ENCODE results near the gene KRT9.

KRT9 gene

DNA sequence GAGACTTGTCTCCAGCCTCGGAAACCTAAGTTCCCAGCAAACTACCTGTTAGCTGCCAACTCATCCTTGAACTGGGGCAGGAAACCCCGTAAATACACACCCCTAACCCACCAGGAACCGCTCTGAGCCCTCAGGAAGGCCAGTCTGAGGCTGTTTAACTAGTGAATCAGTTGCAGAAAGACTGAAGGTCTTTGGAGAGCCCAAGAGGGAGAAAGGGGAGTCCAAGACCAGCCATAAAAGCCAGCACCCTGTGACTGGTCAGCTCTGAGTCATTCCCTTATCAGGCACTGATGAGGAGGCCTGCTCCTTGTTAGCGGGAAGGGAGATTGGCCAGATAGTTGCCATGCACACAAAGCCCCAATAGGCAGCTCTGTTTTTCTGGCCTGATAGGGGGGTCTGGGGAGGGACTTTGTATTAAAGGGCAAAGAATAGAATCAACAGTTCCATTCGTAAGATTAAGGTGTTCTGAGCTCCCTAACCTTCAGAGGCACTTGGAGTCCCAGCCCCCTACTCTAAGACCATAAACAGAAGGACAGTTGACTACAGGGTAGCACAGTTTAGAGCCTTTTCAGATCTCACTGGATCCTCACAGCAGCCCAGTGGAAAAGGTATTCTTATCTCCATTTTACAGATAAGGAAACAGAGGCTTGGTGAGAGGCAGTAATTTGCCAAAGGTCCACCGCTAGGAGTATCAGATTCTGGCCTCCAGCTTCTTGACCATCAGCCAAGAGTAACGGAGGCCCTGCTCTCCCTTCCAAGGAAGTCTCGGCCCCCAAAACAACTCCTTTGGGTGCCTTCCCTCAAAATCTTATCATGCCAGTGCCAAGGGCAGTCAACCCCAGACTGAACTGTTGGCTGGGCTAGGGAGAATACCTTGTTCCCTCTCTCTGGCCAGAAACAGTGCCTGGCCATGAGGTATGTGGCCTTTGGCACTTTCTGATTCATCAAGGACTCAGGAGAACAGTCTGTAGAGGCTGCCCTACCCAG, 41.5 kb downstream of the KRT9 start:
- no peak for DNase-seq (ENCODE audit: low read depth in 2 of 3, low spot score in 1 of 3)

DNA sequence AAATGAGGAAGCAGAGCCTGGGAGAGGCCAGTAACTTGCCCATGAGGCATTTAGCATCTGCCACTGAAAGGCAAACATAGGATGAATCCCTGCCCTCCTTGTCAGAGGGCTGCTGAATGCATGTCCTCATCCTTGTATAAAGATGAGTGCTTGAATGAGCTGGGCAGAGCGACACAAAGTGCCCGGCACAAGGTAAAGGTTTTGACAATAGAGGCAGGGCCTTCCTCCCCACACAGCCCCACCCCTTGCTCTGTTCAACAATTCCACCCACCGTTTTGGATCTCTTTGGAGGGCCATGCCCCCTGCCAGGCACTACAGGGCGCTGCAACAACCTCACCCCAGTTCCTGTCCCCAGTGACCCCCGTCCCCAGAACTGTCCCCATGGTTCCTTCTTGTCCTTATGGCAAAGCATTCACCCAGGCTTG, 42.4 kb downstream of the KRT9 start:
- DNase-seq (ENCODE audit: low read depth in 2 of 3, low spot score in 1 of 3), result no peak

DNA sequence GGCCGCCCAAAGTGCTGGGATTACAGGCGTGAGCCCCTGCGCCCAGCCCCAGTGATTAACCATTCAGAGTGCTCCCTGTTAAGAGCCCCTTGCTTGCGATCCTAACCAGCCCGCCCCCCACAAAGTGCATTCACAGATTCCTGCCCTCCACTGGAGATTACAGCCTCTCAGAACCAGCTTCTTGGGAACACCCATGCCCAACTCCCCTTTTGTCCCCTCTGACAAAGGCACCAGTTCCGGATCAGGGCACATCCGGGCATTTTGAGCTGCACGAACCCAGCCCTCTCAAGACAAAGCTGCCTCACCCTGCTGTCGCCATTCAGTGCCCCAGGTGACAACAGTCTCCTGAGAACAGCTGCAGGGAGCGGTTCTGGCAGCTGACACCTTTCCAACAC, 42.9 kb downstream of the KRT9 start:
- DNase-seq (ENCODE audit: low read depth in 2 of 3, low spot score in 1 of 3), result no peak

DNA sequence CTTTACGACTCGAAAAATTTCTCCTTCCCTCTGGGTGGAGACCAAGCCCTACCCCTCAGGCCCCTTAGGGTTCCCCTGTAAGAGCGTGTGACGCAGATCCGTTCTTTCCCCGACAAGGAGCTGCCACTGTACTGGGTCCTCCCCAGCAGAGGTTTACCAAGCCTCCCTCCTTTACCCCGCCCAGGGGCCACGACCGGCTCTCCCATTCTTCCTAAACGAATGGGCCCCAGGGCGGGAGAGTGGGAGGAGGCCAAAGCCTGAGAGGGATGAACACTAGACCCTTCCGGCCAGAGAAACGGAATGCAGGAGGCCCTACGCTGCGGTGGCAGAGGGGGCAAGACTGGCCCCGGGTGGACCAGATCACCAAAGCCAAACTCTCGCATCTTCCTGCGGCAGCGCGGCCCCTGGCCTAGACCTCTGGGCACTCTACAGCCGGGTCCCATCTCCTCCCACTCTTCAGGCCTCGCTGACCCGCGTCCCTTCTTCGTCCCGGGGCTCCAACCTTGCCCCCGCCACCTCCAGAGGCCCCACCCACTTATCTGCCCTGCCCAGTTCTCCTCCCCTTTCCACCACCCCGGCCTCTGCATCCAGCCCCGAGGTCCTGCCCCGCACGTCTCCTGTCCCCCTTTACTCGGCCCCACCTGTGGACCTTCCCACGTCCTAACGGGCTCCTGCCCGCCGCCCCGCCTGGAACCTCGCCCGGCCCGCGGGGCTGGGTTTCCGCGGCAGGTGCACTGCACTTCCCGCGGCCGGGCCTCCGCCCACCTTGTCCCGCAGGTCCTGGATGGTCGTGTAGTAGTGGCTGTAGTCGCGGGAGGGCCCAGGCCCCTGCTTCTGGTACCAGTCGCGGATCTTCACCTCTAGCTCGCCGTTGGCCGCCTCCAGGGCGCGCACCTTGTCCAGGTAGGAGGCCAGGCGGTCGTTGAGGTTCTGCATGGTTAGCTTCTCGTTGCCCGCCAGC, 44.5 kb downstream of the KRT9 start:
- DNase-seq (ENCODE audit: low read depth in 2 of 3, low spot score in 1 of 3), result no peak

DNA sequence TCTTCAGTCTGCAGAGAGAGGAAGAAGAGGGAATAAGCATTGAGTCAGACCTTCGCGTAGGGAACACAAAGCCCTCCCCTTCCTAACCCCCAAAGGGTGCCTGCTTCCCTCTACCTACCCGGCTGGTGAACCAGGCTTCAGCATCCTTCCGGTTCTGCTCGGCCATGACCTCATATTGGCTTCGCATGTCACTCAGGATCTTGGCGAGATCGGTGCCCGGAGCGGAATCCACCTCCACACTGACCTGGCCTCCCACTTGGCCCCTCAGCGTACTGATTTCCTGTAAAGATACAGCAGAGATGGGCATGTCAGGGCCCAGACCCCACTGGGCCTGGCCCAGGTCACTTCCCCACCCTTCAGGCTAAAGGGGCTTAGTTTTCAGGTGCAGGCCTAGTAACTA, 47.6 kb downstream of the KRT9 start:
- no peak for DNase-seq (ENCODE audit: low read depth in 2 of 3, low spot score in 1 of 3)

DNA sequence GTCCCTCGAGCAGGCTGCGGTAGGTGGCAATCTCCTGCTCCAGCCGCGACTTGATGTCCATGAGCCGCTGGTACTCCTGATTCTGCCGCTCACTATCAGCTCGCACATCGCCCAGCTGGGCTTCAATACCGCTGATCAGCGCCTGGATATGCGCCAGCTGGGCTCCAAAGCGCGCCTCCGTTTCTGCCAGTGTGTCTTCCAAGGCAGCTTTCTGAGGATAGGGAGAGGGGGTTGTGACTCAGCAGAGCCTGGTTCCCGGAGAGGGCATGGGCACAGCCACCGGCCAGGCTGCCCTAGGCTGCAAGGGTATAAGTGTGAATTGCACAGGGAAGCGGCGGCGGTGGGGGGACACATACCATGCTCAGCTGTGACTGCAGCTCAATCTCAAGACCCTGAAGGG, 48.1 kb downstream of the KRT9 start:
- DNase-seq (ENCODE audit: low read depth in 2 of 3, low spot score in 1 of 3), result no peak

DNA sequence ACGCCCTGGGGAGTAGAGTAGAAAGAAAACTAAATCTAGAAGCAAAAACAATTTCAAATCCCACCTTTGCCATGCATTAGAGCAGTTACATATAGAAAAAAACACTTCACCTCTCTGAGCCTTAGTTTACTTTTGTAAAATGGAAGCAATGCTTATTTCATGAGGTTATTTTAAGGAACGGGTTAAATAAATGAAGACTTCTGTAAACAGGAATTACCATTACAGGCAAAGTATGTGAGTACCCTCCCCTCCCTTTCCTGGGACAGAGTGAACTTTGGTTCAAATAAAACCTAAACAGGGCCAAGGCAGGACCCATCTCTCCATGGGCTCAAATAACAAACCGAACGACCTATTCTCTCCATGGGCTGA, 48.6 kb downstream of the KRT9 start:
- DNase-seq (ENCODE audit: low read depth in 2 of 3, low spot score in 1 of 3), result no peak

DNA sequence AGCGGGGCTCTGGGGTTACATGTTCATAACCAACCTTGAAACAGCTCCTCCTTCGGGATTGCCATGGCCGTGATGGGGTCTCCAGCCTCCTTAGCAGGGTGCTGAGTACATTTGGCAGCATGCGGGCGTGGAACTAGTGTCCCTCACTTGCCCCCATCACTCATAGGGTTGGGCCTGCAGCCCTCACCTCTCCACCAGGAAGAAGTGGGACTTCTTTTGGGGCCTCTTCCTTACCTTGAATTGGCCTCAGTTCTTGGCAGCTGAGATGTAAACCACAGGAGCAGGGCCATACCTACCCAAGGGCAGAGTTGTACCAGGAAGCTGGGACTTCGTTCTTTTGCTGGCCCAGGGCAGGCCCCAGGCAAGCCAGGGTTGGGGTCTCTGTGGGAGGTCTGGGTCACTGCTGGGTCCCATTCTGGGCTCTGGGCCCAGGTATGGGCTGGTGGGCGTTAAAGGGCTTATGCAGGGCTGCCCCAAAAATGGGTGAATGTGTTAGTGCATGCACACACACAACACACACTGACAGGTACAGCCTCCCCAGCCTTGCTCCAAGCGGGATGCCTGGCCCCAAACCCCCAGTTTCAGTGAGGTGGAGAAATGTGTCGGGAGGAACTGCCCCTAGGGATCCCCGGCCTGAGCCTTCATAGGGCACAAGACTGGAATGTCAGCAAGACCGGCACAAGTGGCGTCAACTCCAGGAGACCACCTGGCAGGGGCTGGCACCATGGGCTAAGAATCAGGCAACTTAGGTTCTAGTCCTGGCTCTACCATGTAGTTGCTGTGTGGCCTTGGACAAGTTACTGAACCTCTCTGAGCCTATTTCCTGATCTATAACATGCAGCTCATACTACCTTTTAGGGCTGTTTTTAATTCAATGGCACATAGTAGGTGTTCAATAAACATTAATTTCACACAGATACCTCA, 49.3 kb downstream of the KRT9 start:
- DNase-seq (ENCODE audit: low read depth in 2 of 3, low spot score in 1 of 3), result no peak

DNA sequence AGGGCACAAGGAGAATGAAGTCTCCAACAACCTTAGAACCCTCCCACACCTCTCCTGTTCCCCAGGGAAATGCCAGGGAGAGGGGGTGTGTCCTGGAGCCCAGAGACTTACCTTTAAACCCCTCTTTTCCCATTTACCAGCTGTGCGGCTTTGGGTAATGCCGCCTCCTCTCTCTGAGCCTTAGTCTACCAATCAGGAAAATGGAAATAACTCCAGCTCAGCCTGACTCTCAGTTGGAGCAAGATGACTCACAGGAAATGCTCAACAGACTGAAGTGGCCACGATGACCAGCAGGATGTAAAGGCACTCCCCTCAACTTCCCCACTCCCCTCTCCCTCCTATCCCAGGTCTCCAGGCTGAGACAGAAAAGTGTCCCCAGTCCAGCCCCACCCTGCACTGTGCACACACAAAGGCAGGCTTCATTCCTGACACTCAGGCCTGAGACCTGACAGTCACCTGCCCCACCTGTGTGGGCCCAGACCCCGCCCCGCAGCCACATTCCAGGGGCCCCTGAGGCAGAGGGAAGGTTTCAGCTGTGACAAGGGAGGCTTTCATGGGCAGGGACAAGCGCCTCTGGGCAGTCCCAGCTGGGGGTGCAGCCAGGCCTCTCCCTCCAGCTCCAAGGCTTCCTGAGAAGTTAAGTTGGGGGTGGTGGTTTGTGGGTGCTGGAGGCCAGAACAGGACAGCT, 50.1 kb downstream of the KRT9 start:
- DNase-seq (ENCODE audit: low read depth in 2 of 3, low spot score in 1 of 3), result no peak

DNA sequence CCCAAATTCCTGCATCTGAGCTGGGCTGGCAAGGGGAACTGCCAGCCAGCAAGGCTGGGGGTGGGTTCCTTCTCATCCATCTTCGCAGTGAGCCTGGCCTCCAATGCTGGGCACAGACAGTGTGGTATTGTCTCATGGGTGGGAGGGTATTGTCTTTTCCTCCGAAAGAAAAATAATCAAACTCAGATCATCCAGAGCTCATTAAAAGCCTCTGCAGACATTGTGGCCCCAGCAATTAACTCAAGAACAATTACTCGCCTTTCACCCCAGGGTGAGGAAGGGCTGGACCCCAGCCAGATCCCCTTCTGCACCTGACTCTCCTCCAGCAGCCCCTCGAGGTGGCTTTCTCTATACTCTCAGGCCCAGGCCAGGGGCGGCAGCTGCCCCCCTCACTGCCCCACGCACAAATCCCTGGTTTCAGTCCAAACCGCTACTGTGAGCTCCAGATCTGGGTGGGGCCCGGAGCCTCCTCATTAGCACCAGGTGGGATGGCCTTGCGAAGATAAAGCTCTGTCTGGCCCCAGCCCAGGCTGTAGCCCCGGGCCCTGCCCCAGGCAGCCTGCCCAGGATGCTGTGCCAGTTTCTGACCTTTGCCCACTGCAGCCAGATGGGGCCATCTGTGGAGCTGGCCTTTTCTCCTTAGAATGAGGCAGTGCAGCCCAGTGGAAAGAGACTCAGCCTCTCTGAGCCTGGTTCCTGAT, 50.9 kb downstream of the KRT9 start:
- no peak for DNase-seq (ENCODE audit: low read depth in 2 of 3, low spot score in 1 of 3)

DNA sequence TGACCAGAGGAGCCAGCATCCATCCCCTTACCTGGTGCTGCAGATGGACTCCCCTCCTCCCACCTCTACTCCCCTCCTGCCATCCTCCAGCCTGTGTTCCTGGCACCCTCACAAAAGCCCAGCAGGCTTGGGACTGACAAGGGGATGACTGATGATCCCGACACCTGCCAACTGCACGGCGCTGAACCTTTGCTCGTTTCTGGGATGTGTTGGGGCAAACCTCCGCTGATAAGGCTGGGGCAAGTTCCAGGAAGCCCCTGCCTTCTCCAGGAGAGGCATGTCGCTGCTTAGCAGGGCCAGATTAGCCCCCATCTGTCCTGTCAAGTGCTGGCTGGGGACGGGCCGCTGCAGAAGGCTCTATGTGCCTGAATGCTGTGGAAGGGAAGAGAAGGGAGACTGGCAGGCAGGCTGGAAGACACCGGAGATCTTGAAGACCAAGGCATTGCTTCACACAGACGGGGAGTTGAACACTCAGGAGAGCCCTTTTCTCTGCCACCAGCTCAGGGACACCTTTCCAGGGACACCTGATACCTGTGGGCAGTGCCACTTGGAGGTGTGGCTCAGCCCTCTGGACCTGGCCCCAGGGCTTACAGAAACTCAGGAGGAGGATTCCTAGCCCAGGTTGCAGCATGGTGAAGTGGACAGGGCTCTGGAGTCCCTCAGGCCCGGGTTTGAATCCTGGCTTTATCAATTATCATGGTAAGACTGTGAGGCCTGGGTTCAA, 52.2 kb downstream of the KRT9 start:
- no peak for DNase-seq (ENCODE audit: low read depth in 2 of 3, low spot score in 1 of 3)

DNA sequence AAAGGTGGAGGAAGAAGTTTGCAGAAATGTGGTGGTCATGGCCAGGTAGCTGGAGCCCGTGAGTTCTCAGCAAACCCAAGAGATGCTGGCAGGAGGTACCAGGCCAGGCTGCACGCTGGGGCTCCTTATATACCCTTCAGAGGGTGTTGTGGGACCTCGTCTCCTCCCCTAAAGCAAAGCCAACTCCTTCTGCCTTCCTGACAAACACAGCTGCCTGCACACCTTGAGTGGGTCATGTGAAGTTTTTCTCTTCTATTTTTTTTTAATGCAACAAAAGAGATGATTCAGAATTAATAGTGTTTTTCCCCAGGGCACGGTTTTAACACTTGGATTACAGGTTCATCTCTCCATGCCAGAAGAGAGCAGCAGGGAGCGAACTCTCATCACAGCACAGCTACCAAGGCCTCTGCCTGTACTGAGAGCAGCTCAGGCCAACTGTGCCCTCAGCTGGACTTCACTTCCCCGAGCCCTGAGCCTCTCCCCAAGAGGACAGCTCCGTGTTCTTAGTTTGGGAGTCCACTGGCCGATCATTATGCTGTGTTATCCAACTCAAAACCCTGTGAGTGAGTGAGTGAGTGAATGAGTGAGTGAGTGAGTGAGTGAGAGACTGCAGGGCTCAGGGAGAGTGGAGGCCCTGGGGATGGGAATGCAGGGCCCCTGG, 52.9 kb downstream of the KRT9 start, which contains the start of gene KRT15:
TSS of gene KRT15 (minus strand) at position 102 of the 661 bp plus-strand sequence. CDS start at position 39, 63 bp downstream.
- DNase-seq (ENCODE audit: low read depth in 2 of 3, low spot score in 1 of 3), result no peak

DNA sequence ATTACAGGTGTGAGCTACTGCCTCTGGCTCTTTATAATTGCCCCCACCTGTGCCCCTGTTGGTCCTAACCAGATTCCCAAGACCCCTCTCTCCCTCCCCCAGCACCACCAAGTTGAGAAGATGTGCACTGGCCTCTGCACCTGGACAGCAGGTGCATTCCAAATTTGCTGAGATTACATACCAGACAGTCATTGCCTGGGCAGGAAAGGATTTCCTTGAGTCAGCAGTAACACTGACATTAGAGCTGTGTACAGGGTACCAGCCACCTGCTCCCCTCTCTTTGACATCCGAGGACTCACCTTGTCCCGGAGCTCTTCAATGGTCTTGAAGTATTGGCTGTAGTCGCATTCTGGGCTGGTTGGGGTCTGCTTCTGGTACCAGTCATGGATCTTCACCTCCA, 53.8 kb downstream of the KRT9 start:
- DNase-seq (ENCODE audit: low read depth in 2 of 3, low spot score in 1 of 3), result no peak

DNA sequence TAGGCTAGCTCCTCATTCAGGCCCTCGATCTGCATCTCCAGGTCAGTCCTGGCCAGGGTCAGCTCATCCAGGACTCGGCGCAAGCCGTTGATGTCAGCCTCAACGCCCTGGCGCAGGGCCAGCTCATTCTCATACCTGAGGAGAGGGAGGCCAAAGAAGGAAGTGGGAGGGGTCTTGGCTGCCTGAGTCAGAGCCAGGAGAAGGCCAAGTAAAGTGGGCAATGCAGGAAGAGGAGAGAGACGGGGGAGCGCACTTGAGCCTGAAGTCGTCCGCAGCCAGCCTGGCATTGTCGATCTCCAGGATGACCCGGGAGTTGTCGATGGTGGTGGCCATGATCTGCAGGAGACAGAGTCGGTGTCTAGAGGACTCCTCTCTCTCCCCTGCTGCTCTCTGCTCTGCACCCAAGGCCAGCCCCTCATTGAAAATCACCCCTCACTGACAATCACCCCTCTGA, 55.0 kb downstream of the KRT9 start:
- no peak for DNase-seq (ENCODE audit: low read depth in 2 of 3, low spot score in 1 of 3)

DNA sequence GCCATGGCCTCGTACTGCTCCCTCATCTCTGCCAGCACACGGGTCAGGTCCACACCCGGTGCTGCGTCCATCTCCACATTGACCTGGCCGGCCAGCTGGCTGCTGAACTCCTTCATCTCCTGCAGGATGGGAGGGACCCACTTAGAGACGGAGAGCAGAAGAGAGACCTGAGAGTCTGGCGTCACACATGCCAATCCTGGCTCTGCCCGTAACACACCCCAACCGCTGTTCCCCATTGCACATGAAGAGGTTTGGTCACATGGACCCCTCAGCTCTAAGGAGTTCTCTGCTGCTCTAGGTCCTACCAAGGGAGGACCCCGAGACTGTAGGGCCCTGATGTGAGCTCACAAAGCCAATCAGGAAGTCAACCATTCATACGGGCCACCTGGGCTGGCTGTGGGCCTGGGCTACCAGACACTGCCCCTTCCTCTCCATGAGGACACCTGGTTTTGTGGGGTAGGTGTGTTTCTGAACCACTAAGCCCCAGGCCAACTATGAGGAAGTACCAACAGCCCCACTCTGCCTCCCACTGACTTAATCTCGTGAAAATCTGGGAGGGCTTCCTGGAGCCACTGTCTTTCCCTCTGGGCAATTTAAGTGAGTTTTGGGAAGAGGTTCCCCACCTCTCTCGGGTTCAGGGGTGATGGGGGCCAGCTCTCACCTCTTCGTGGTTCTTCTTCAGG, 55.6 kb downstream of the KRT9 start:
- DNase-seq (ENCODE audit: low read depth in 2 of 3, low spot score in 1 of 3), result no peak

Data from stimulated activated CD4-positive, alpha-beta T cell treated with anti-CD3 and anti-CD28 coated beads, Interleukin-12 subunit alpha, Interleukin-12 subunit beta, amount 100 ng/mL, for 48 hours (primary cell).